Left hindlimb (tissue), 1 donor: ENCODE results near the gene SH2B2.

Source experiments
- DNase-seq: peaks from one replicate; pipeline ENCODE4 v3.0.0-alpha.2; 2018

SH2B2 gene

DNA sequence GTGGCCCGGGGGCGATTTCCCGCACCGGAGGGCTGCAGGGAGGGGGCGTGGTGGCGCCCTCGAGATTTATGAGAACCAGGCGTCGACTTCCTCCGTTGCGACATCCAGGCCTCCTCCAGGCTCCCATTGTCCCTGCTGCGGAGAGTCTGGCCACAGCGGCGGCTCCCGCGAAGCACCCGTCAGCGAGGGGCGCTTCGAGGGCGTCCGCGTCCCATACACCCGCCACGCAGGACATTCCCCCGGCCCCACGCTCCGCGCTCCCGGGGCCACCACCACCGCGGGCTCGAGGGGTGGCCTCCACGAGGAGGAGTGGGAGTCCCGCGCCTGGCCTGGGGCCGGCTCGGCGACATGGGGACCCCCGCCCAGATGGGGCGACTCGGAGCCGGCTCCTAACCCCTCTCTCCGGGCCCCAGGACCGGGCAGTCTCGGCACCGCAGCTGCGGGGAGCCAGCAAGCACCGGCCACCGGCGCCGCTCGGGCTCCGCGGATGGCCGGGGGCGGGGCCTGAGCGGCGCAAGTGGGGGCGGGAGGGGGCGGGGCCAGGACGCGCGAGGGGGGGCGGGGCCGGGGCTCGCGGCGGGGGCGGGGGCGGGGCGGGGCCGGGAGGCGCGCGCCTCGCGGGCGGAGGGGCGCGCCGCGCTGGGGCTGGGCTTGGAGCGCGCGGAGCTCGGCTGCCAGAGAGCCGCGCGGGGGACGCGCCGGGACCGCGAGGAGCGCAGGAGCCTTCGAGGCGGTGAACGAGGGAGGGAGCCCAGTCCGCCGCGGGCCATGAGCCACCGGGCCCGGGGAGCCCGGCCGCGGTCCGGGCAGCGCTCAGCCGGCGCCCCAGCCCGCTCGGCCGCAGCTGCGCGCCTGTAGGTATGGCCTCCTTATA, at the start of gene SH2B2:
SH2B2 (plus strand) TSS at position 632 of the 874 bp plus-strand sequence. CDS start 13,683 bp downstream, outside the sequence.
- peak; percentile 71 for DNase-seq

DNA sequence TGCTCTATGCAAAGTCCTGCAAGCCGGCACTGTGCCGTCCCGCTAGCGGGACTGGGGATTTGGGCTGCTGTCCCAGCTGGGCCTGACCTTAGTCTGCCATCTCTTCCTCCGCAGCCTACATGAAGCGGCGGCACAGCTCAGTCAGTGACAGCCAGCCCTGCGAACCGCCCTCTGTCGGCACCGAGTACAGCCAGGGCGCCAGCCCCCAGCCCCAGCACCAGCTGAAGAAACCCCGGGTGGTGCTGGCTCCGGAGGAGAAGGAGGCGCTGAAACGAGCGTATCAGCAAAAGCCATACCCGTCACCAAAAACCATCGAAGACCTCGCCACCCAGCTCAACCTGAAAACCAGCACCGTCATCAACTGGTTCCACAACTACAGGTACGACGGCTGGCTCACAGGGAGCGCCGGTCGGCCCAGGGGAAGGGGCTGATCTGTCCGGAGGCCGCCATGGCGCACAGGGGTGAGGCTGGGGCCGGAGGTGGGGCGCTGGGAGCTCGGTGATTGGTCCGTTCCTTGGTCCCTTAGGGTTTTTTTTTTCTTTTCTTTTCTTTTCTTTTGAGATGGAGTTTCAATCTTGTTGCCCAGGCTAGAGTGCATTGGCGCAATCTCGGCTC, 47.4 kb upstream of the SH2B2 start:
- no peak for DNase-seq

DNA sequence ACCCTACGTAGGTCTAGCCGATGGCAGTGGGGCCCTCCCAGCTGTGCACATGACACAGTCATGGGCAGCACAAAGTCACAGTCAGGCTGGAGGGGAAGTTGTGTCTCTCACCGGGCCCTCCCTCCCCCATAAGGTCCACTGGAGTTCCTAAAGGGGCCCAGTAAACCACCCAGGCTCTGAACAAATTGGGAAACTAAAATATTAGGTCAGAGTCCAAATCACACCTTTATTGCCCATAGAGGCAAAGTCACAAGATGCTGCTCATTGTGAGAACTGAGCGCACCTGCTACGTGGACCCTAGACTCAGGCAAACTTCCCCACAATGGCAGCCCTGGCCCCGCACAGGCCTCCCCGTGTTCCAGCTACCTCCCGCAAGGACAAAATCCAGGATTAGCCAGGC, 45.2 kb upstream of the SH2B2 start:
- no peak for DNase-seq

DNA sequence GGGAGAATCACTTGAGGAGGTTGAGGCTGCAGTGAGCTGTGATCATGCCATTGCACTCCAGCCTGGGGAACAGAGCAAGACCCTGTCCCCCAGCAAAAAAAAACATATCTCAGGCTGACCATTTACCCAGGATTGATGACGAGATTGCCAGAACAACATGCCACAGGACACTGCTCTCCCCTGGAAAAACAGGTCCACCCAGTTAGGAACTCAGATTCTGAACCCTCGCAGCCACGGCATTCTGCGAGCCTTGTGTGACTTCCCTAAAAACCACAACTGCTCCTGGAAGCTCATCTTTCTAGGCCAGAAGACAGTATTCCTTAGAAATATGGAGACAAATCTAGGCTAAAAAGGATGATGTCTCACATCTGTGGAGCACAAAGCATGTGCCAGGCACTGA, 42.1 kb upstream of the SH2B2 start:
- DNase-seq, result no peak

DNA sequence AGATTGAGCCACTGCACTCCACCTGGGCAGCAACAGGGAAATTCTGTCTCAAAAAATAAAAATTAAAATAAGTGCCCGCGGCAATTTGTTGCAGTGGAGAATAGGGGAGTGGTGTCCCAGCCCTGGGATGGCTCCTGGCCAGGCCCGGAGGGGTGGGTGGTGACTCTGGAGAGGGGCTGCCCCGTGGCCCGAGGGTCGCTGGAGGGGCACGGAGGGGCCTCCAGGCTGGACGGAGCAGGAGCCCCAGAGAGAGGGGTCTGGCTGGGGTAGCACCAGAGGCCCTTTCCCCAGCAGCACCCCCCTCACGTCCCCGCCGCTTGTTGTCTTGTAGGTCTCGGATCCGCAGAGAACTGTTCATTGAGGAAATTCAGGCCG, 38.6 kb upstream of the SH2B2 start:
- no peak for DNase-seq

DNA sequence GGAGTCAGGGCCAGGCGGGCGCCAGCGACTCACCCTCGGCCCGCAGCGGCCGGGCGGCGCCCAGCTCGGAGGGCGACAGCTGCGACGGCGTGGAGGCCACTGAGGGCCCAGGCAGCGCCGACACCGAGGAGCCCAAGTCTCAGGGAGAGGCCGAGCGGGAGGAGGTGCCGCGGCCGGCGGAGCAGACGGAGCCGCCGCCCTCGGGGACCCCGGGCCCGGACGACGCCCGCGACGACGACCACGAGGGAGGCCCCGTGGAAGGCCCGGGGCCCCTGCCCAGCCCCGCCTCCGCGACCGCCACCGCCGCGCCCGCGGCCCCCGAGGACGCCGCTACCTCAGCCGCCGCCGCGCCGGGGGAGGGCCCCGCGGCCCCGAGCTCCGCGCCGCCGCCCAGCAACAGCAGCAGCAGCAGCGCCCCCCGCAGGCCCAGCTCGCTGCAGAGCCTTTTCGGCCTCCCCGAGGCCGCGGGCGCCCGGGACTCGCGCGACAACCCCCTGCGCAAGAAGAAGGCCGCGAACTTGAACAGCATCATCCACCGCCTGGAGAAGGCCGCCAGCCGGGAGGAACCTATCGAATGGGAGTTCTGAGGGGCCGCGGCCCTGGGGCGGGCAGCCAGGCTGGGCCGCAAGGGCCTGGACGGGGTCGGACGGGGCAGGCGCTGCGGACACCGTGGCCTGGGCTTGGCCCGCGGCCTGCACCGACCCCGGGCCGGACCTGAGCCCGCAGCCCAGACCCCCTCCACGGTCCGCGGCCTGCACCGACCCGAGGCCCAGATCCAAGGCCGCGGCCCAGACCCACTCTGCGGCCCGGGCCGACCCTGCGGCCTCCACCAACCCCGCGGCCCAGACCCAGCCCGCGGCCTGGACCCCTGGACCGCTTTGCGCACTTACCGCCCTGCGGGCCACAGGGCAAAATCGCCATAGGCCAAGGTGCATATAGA, 37.9 kb upstream of the SH2B2 start:
- DNase-seq, result no peak

DNA sequence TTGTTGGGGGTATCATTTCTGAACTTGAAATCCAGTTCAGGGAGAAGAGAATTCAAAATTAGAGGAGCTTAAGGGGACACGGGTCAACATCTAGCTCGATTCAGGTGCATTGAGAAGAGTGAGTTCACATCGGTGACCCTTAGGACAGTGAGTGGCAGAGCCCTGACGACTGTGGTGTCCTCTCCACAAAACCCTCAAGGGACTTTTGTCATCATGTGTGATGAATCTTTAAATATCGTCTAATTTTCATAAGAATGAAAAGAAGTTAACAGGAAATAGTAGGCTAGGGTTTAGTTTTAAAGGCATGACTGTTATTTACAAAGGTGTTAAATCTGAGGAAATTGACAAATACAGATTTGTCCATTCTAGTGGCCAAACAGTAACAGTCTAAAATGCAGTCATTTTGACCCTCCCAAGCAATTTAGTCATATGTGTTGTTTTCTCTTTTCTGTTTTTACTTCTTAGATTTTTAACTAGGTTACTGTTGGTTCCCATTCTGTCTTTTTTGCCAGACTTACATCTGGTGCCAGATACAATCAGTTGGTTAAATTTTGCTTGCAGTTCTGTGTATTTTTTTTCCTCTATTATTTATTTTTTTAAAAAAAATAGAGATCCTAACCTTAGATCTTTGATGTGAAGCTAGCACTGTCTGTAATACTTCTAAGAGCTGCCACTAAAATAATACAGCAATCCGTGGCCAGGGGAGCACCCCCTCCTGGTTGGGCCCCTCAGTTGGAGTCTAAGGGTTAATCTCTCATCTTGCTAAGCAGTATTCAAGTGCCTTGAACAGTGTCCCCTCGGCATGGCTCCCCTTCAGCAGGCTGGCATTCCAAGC, 34.9 kb upstream of the SH2B2 start:
- no peak for DNase-seq

DNA sequence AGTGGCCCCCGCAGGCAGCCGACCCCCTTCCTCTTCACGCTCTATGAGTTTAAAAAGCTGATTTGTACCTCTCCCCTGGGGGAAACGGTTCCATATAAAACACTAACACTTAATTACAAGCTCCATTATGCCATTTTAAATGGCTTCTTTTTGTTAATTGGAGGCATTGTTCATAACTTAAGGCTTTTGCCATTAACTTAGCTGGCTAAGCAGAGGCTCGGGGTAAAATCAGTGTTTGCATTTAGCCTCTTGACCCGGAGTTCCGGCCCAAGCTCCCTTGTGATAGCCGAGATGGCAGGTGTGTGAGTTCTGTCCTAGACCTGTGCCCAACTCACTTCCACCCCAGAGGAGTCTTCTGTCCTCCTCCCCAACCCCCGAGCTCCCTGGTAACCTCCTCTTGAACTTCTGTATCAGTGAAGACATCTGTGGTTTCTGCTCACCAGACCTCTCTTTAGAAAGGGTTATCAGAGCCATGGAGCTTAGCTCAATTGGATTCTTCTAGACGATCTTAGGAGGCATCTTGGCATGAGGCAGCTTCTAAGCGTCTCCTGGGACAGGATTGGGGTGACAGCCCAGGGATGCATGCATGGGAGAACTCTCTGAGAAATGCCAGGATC, 34.2 kb upstream of the SH2B2 start:
- DNase-seq, result no peak

DNA sequence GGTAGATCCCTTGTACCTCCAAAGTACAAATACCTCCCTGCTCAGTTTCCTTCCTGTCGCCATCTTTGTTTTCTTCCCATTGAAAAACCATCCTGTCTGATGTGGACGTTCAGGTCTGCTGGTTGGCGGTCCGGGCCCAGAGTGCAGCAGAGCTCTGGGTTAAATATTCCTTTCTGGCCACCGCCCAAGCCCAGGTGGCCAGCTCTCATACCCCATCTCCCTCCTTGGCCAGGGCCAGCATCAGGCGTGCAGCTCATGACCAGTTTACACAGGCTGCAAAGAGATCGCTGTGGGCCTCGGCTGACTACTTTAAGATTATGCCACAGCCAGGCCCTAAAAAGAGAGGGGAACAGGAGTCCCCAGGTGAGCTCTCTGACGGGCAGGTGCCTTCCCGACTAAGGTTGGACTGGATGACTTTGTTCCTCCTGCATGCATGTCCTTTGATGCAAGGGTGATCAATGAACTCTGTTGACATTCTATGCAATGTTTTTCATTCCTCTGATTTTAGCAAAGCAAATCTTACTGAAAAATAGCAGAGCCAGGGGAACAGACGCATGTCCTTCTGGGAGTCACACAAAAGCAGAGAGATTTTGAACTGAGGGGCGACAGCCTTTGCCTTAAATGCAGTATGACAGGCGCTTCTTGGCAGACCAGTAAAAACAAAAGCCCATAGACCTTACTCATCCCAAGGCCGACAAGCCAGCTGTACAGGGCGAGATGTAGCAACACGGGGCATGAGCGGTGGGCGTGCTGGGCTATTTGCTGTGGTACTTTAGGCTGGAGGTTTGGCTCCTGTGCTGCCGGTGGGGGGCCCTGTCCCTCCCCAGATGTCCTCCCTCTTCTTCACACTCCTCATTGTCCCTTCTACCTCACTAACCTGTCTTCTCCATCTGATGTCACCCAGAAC, 33.3 kb upstream of the SH2B2 start:
- DNase-seq, result no peak

DNA sequence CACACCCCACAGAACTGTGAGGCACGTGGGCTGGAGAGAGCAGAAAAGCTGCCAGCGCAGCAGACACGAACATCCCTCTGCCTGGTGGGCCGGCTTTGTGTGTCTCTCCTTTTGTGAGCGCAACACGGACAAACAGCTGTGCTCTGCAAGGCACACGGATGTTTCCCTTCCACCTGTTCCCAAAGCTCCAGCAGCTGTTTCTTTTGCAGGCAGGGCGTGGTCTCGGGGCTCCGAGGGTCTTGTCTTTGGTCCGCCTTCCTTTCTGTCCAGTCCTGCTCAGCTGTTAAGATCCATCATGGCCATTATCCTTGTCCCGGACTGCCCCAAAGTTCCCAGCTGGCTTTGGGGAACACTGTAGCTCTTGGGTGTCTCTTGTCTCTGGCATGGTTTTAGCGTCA, 32.7 kb upstream of the SH2B2 start:
- peak; percentile 81 for DNase-seq

DNA sequence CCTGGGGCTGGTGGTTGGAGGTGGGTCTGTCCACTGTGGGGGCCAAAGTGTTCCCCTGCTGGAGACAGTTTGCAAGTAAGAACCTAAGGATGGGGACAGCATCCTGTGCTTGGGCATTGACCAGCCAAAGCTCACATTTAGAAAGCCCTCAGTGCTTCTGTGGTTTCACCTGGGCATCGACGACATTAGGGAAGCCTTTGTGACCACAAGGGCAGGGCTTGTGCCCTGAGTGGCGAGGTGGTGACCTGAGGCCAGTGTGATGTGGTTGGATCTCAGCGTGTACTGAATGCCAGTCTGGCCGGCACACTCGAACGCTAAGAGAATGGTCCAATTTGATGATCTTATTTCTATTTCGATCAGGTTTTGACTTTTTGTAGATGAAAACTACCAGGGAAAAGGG, 32.1 kb upstream of the SH2B2 start:
- DNase-seq, result no peak

DNA sequence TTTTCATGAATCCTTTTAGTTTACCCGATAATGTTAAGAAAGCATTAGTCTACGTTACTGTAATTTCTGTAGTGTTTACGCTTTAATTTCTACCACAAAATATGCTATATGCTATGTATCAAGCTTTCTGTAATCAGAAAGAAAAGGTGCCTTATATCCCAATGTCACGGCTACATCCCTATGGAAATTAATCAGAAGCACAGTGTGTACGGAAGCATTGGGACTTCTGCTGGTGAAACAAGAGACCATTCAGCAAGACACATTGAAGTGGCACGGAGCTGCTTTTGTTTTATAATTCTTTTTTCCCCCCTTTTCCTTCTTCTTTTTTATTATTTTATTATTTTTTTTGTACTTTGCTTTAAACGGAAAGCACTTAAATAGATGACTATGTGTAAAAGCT, 31.2 kb upstream of the SH2B2 start:
- no peak for DNase-seq

DNA sequence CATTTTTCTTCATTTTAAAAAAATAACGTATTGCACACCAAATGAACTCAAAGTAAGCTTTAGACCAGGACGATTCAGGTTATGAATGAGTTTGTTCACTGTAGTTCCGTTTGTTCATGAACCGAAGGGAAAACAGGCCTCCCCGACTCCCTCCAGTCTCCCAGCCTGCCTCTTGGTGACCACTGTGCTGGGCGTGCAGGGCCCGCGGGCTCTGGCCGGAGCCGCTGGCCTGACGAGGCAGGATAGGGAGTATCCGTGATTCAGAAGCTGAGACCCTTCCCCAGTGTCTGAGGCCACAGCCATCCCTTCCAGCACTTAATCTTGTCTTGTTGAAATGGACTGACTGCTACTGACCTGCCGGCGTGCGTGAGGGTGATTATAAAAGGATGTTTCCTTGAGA, 30.8 kb upstream of the SH2B2 start:
- DNase-seq, result no peak

DNA sequence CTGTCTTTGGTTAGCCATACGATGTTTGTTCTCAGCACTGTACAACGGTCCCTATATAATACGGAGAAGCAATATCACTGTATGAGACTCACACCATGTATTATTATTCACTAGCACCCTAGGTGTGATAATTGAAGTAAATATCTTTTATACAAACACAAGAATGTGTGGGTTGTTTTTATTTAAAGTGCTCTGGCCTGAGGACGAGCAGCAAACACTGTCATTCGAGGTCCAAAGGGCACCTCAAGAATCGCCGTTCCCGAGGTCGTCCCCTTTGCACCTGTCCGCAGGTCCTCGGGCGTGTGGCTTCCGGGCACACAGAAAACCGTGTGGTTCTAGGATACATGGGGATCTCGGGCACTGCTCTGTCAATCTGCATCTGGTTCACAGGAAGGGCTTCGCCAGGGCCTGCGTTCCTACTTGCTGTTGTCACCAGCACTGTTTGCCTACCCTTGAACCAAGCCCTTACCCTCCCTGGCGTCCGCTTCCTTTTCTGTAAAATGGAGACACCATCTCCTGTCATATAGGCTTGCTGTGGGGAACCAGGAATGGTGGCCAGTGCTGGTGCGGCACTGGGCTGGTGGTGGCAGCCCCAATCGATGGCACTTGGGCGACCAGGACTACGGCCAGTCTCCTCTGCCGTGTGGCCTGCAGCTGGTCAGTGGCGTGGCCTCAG, 28.5 kb upstream of the SH2B2 start:
- DNase-seq, result no peak

DNA sequence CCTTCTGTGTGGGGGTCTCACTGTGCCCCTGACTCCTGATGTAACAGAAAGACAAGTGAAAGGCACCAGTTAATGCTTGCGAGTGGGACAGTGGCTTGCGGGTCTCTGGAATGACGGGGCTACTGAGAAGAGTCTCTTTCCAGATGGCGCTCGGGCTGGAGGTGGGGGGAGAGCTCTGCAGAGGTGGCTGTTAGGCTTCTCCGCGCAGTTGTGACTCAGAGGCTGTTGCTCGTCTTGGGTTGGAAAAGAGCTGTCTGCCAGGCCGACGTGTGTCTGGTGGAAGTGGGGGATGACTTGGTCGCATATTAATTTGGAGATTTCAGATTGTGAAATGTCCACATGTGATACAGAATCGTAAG, 27.9 kb upstream of the SH2B2 start:
- no peak for DNase-seq

DNA sequence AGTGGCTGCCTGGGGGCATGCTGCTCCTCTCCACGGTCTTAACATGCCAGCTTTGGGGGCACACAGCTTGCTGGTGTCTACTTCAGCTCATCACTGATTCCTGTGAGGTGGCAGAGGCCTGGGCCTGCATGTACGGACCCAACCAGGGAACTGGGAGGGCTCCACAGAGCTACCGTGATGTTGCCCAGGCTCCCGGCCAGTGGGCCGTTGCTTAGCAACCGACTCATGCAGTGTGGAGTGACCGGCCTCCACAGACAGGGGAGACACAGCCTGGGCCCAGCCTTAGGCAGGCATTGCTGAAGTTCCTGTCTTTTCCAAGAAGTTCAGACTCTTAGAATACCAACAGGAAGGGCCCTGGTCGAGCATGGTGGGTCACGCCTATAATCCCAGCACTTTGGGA, 25.8 kb upstream of the SH2B2 start:
- no peak for DNase-seq

DNA sequence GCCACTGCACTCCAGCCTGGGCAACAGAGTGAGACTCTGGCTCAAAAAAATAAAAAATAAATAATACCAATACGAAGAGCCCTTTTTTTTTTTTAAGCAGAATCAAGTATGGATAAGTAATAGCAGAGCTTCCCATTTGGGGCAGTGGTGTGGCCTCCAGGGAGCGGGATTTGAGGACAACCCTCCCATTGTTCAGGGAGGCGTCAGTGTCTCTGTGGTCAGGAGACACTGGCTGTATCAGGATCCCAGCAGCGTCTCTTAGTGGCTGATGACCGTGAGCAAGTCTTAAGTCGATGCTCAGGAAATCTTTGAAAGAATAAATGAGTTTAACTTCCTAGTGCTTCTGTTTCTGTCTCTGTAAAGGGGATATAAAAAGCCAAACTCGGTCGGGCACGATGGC, 25.2 kb upstream of the SH2B2 start:
- DNase-seq, result no peak

DNA sequence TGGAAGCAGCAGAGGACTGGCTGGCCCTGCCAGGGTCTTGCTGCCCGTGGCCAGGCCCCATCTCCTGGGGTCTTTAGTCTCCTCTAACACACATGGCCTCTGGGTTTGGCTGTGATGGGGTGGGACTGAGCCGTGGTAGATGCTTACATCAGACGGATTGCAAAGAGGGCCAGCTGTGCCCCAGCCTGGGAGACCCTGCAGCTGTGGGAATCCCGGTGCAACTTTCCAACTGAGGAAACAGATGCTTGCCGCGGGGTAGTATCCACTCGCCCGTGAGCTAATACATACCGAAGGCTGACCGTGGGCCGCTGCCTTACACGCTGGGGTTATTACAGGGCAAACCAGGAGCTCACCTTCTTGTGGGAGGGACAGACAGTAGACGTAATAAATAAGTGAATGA, 24.1 kb upstream of the SH2B2 start:
- no peak for DNase-seq

DNA sequence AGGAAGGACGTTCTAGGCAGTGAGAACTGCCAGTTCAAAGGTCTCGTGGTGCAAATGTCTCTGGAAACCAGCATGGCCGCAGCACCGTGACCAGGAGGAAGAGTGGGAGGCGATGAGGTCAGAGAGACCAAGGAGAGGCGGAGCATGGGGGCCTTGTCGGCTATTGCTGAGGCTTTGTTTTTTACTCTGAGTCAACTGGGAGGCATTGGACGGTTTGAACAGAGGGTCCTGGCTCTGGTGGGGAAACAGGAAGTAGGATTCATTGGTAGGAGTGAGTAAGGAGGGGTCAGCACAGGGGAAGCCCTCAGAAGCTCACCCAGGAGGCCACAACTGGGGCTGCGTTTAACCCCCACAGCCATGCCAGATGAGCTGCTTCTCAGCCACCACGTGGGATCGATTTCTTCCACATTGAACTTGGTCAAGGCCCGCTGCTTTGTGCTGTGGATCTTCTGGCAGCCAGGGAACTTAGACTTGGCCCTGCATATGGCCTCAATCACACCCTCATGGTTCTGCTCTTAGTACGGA, 22.2 kb upstream of the SH2B2 start:
- no peak for DNase-seq

DNA sequence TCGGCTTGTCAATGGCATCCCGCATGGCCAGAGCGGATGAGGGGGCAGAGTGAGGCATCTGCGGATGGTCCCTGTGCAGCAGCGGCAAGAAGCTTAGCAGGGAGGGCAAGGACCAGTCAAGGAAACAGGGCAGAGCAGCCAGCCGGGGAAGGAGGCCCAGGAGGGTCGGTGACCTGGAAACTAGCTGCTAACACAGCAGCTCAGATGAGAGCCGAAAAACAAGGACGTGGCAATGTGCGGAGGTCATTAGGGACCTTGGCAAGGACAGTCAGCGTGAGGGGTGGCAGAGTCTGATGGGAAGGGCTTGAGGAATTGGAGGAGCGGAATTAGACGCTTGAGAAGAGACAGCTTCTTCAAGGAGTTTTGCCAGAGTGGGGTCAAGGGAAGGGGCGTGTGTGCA, 20.1 kb upstream of the SH2B2 start:
- no peak for DNase-seq
